CD14-positive monocyte (primary cell): ENCODE data around the gene PRIMPOL. TPM values are rescaled to one million over a fixed set of nuclear protein-coding genes. Genes with fewer than 3 reads are reported as not detected.

Experiments used
- DNase-seq, 3 donors: peaks; one replicate each; pipeline ENCODE4 v3.0.0-alpha.2; 2011 to 2022
- H2AFZ ChIP-seq: 2 replicates; pipeline ENCODE4 v1.6.0; 2012; ENCODE audit warnings: mild to moderate bottlenecking, low read depth, low read length, inconsistent platforms; ENCODE audit not compliant: insufficient read depth, poor library complexity, severe bottlenecking
- H3K27ac ChIP-seq, 2 donors: 1 replicate in 1 of 2; 2 replicates in 1 of 2; pipeline ENCODE4 v1.5.1; 2012 to 2013; ENCODE audit warnings: low read length in 2 of 2, control low read depth in 1 of 2, inconsistent platforms in 1 of 2, low read depth in 1 of 2, mild to moderate bottlenecking in 1 of 2
- H3K27me3 ChIP-seq, 2 donors: one replicate each; pipeline versions ENCODE4 v1.6.0 to v1.6.1; 2011 to 2013; ENCODE audit warnings: low read length in 2 of 2; ENCODE audit not compliant: control insufficient read depth in 2 of 2, insufficient read depth in 2 of 2
- H3K36me3 ChIP-seq, 2 donors: replicated peaks in 1 of 2; 1 replicate in 1 of 2; 2 replicates in 1 of 2; pipeline versions ENCODE4 v1.5.1 to v1.6.1; 2012 to 2013; ENCODE audit warnings: low read length in 2 of 2, control low read depth in 1 of 2, inconsistent platforms in 1 of 2, mild to moderate bottlenecking in 1 of 2; ENCODE audit not compliant: insufficient read depth in 2 of 2, control insufficient read depth in 1 of 2
- H3K4me1 ChIP-seq, 2 donors: 1 replicate in 1 of 2; 2 replicates in 1 of 2; pipeline versions ENCODE4 v1.5.1 to v1.6.1; 2012 to 2013; ENCODE audit warnings: low read length in 2 of 2, control low read depth in 1 of 2, inconsistent platforms in 1 of 2, mild to moderate bottlenecking in 1 of 2, moderate library complexity in 1 of 2; ENCODE audit not compliant: insufficient read depth in 2 of 2, control insufficient read depth in 1 of 2
- H3K4me2 ChIP-seq: replicated peaks from 2 replicates; pipeline ENCODE3; 2012; ENCODE audit warnings: low read length, moderate library complexity, mild to moderate bottlenecking; ENCODE audit not compliant: poor library complexity, severe bottlenecking; ENCODE audit errors: extremely low read depth
- H3K4me3 ChIP-seq, 3 experiments: fragments of 200-600 bp in 1 of 3; sonication (generic) in 1 of 3; replicated peaks in 1 of 3; 1 replicate in 2 of 3; 2 replicates in 1 of 3; pipeline ENCODE4 v1.5.1; 2011 to 2013; ENCODE audit warnings: low read length in 3 of 3, mild to moderate bottlenecking in 3 of 3, control low read depth in 2 of 3, low read depth in 2 of 3, inconsistent platforms in 1 of 3, moderate library complexity in 1 of 3
- H3K79me2 ChIP-seq: 2 replicates; pipeline ENCODE4 v1.6.0; 2012; ENCODE audit warnings: mild to moderate bottlenecking, control low read depth, inconsistent platforms, low read length, moderate library complexity; ENCODE audit not compliant: insufficient read depth
- H3K9ac ChIP-seq: 2 replicates; pipeline ENCODE4 v1.6.0; 2017; ENCODE audit warnings: low read length, mild to moderate bottlenecking; ENCODE audit not compliant: insufficient read depth, poor library complexity, severe bottlenecking
- H3K9me3 ChIP-seq, 2 donors: replicated peaks in 1 of 2; 1 replicate in 1 of 2; 2 replicates in 1 of 2; pipeline versions ENCODE4 v1.5.1 to v1.6.1; 2012 to 2013; ENCODE audit warnings: low read length in 2 of 2, control low read depth in 1 of 2; ENCODE audit not compliant: control insufficient read depth in 1 of 2, insufficient read depth in 1 of 2
- H4K20me1 ChIP-seq: 2 replicates; pipeline ENCODE4 v1.6.0; 2012; ENCODE audit warnings: mild to moderate bottlenecking, low read length, control low read depth, moderate library complexity; ENCODE audit not compliant: insufficient read depth
- H3K27ac Mint-ChIP-seq, 7 donors: one replicate each; pipeline ENCODE4 v1.8.0; 2020; ENCODE audit warnings: mild to moderate bottlenecking in 7 of 7, mixed read lengths in 7 of 7, moderate library complexity in 6 of 7, inconsistent platforms in 2 of 7
- H3K27me3 Mint-ChIP-seq, 3 donors: one replicate each; pipeline ENCODE4 v1.8.0; 2021 to 2022; ENCODE audit warnings: low read depth in 3 of 3, mild to moderate bottlenecking in 3 of 3, mixed read lengths in 3 of 3, moderate library complexity in 3 of 3, inconsistent platforms in 1 of 3
- H3K36me3 Mint-ChIP-seq, 2 donors: one replicate each; pipeline ENCODE4 v1.8.0; 2020; ENCODE audit warnings: mixed read lengths in 2 of 2, inconsistent platforms in 1 of 2, mild to moderate bottlenecking in 1 of 2
- H3K4me1 Mint-ChIP-seq: one replicate; pipeline ENCODE4 v1.8.0; 2020; ENCODE audit warnings: mild to moderate bottlenecking, mixed read lengths
- H3K4me3 Mint-ChIP-seq, 2 donors: one replicate each; pipeline ENCODE4 v1.8.0; 2020; ENCODE audit warnings: mild to moderate bottlenecking in 2 of 2, mixed read lengths in 2 of 2, moderate library complexity in 1 of 2
- H3K9me3 Mint-ChIP-seq, 7 donors: one replicate each; pipeline ENCODE4 v1.8.0; 2020 to 2022; ENCODE audit warnings: mixed read lengths in 7 of 7, mild to moderate bottlenecking in 6 of 7, moderate library complexity in 6 of 7, inconsistent platforms in 2 of 7
- CTCF ChIP-seq: fragments of 200-600 bp; IDR thresholded peaks from one replicate; pipeline ENCODE4 v1.8.0; 2022; ENCODE audit warnings: antibody characterized with exemption, mild to moderate bottlenecking
- WGBS: methylation state at CpG from one replicate; pipeline ENCODE4 v1.1.5; 2013; ENCODE audit warnings: missing lambda C conversion rate; ENCODE audit not compliant: insufficient coverage; 5-methylcytosine and 5-hydroxymethylcytosine counted together
- intact Hi-C, 2 donors: fragments of 100-400 bp; cut with micrococcal nuclease; formaldehyde crosslinking; loops; one replicate each; pipeline versions ENCODE4 v1.15.0 to v1.15.1; 2023
- polyA plus RNA-seq, 3 donors: library from polyadenylated mRNA; depleted of rRNA in 1 of 3; unstranded in 2 of 3; stranded (reverse) in 1 of 3; fragments of 300-500 nt in 2 of 3; fragments of >200 nt in 1 of 3; fragmentation: Illumina TruSeq in 2 of 3; gene quantifications; 1 replicate in 2 of 3; 2 replicates in 1 of 3; pipeline ENCODE4 v1.2.3, GENCODE V29; 2012 to 2021

Gene PRIMPOL
- polyA plus RNA-seq, 3 donors, result 7.0 to 10.5 (median 10.0) TPM

- no peak for TF ChIP-seq CTCF
- peak overlapping the region in 1 of 7 donors; percentile 44 for H3K27ac Mint-ChIP-seq
- H3K27me3 ChIP-seq, result no peaks in the 10 kb centered on the region
- H3K9me3 Mint-ChIP-seq, result no peaks in the 10 kb centered on the region
- intact Hi-C loops, result no loop called here
- no peaks in the 10 kb centered on the region for H3K9me3 ChIP-seq
- H3K27me3 Mint-ChIP-seq, result no peaks in the 10 kb centered on the region
- H3K4me1 ChIP-seq, result no peaks in the 10 kb centered on the region
- no peak overlapping the region for H3K27ac ChIP-seq
- H3K36me3 ChIP-seq, result peaks cover 43 to 57% of the 10 kb centered on the region in 2 donors
- no peak overlapping the region for H3K4me3 ChIP-seq
- H3K9ac ChIP-seq, result no peak overlapping the region
- no peaks in the 10 kb centered on the region for H3K79me2 ChIP-seq
- no peak overlapping the region for H3K4me3 Mint-ChIP-seq
- no peak overlapping the region for H2AFZ ChIP-seq
- peaks cover 5% of the 10 kb centered on the region for H3K4me1 Mint-ChIP-seq
- 92% methylated on average over 4 of the region's 4 CpGs for WGBS
- DNase-seq, result no peak
- H3K4me2 ChIP-seq, result no peak overlapping the region
- H3K36me3 Mint-ChIP-seq, result peaks cover 68 to 86% of the 10 kb centered on the region in 2 donors
- H4K20me1 ChIP-seq, result no peaks in the 10 kb centered on the region
These were observed 21.4 kb upstream of the PRIMPOL start for GRCh38 chr4:184628103-184628502.

- DNase-seq, result no peak
- no peak for TF ChIP-seq CTCF
- Mint-ChIP-seq H3K36me3 (peaks cover 74 to 90% of the 10 kb centered on the region in 2 donors), H3K27me3 (peaks cover 0 to 2% (median 0%) of the 10 kb centered on the region in 3 donors), H3K4me3 (no peak overlapping the region), H3K4me1 (no peaks in the 10 kb centered on the region), H3K9me3 (no peaks in the 10 kb centered on the region), H3K27ac (peak overlapping the region in 3 of 7 donors; percentile 1 to 42 (median 16))
- peaks cover 23% of the 10 kb centered on the region for H3K79me2 ChIP-seq
- H3K9ac ChIP-seq, result no peak overlapping the region
- no peaks in the 10 kb centered on the region for H3K4me1 ChIP-seq
- no peaks in the 10 kb centered on the region for H3K27me3 ChIP-seq
- WGBS, result no CpG with 5 or more reads among the region's 1 CpG
- intact Hi-C loops, result no loop called here
- no peak overlapping the region for H3K27ac ChIP-seq
- no peak overlapping the region for H3K4me3 ChIP-seq
- no peak overlapping the region for H3K4me2 ChIP-seq
- peaks cover 22% of the 10 kb centered on the region for H4K20me1 ChIP-seq
- peaks cover 82 to 98% of the 10 kb centered on the region in 2 donors for H3K36me3 ChIP-seq
- H3K9me3 ChIP-seq, result no peaks in the 10 kb centered on the region
- no peak overlapping the region for H2AFZ ChIP-seq
These were observed 16.7 kb upstream of the PRIMPOL start for GRCh38 chr4:184632842-184633241.
